ENCODE data around the gene ARHGEF16.
A peak's percentile ranks its signal among the peaks of the same experiment; 100 is the strongest.

Gene ARHGEF16

DNA sequence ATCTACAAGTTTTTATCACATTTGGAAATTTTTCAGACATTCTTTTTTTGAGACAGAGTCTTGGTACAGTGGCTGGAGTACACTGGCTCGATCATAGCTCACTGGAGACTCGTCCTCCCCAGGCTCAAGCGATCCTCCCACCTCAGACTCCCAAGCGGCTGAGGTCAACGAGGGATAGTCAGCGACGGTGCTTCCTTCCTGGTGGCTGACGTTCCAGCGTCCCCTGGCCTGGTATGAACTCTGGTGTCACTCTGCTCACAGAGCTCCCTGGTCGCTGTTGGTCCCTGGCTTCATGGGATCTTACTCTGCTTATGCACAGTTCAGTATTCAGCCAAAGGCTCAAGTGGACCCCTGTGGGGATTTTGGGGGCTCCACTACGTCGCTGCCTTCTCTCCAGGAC lies 3.5 kb upstream of the ARHGEF16 start:
- TF ChIP-seq, protein P1, sequence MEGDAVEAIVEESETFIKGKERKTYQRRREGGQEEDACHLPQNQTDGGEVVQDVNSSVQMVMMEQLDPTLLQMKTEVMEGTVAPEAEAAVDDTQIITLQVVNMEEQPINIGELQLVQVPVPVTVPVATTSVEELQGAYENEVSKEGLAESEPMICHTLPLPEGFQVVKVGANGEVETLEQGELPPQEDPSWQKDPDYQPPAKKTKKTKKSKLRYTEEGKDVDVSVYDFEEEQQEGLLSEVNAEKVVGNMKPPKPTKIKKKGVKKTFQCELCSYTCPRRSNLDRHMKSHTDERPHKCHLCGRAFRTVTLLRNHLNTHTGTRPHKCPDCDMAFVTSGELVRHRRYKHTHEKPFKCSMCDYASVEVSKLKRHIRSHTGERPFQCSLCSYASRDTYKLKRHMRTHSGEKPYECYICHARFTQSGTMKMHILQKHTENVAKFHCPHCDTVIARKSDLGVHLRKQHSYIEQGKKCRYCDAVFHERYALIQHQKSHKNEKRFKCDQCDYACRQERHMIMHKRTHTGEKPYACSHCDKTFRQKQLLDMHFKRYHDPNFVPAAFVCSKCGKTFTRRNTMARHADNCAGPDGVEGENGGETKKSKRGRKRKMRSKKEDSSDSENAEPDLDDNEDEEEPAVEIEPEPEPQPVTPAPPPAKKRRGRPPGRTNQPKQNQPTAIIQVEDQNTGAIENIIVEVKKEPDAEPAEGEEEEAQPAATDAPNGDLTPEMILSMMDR (IDR thresholded peaks at IDR 0.05; ENCODE audit: insufficient read depth, low read depth, low read length, missing control alignments), result no peak
- no peak overlapping the region for H3K4me3 ChIP-seq (ENCODE audit: low read depth, low read length)
- no peak for DNase-seq (ENCODE audit: low read depth)

DNA sequence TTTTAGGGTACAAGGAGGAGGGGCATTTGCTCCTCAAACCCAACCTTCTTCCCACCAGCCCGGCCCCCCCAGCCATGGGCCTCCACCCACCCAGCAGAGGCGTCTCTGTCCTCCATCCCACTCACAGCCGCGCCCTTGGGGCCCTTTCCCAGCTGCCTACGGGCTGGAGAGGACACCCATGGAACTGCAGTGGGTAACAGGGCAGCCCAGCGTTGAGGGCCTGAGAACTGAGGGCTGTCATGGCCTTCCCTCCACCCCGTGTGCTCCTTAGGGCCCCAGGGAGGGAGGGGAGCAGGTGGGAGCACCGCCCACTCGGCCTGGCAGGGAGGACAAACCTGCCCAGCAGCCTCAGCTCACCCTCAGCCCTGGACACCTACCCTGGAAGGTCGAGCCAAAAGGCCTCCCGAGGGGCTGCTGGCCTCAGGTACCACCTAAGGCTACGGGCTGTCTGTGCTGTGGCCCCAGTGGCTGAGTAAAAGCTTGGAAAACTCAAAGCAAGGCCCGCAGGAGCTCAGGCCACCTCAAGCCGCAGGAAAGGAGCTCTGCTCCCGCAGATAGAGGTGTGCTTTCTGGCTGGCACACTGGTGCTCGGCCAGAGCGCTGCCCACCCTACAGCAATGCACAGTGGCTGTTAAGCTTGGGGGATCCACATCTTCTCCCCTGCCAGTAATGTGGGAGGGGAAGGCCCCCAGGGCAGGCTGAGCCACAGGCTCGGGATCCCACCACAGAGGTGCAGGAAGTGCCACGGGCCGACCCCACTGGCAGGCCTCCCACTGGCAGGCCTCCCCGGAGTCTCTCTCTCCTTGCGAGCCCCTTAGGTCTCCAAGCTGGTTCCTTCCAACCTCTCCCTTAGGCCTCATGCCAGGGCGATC lies 2.2 kb upstream of the ARHGEF16 start:
- no peak for DNase-seq (ENCODE audit: low read depth)
- no peak overlapping the region for H3K4me3 ChIP-seq (ENCODE audit: low read depth, low read length)
- TF ChIP-seq, protein P1 (IDR thresholded peaks at IDR 0.05; ENCODE audit: insufficient read depth, low read depth, low read length, missing control alignments), result no peak

DNA sequence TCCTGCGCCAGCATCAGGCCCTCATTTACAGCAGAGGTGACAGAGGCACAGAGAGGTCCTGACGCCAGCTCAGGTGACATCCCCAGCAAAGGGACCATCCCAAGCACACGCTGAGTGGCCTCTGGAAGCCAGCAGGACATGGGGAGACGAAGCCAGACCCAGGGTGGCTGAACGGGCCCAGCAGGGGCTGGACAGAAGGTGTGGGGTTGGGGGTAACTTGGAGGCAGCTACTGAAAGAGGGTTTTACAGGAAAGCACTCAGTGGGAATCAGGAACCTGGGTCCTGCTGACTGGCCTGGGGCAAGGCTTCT lies 1.6 kb upstream of the ARHGEF16 start:
- H3K4me3 ChIP-seq (ENCODE audit: low read depth, low read length), result no peak overlapping the region
- no peak for DNase-seq (ENCODE audit: low read depth)
- TF ChIP-seq, protein P1 (IDR thresholded peaks at IDR 0.05; ENCODE audit: insufficient read depth, low read depth, low read length, missing control alignments), result no peak

DNA sequence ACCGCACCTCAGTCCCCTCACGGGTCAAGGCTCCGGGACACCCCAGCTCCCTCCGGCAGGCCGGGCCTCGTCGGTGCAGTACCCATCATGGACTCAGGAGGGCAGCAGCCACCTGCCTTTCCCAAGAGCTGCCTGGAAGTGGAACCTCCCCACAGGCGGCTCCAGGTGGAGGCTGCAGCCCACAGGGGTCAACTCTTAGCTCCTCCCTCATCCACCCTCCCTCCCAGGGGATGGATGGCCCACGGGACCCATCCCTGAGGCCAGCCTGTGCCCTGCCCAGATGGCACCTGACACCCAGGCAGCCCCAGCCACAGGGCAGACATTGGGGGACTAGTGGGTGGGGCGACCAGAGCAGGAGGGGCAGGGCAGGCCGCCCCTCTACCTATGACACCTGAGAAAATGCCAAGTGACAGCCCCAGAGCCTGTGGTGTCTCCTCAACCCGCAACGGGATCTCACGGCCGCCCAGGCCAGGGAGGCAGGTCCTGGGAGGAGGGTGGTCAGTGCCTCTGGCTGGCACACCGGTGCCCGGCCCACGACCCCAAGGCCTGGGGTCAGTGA lies 1.2 kb upstream of the ARHGEF16 start:
- H3K4me3 ChIP-seq (ENCODE audit: low read depth, low read length), result no peak overlapping the region
- TF ChIP-seq, protein P1 (IDR thresholded peaks at IDR 0.05; ENCODE audit: insufficient read depth, low read depth, low read length, missing control alignments), result peak; percentile 90
- peak; percentile 68 for DNase-seq (ENCODE audit: low read depth)

DNA sequence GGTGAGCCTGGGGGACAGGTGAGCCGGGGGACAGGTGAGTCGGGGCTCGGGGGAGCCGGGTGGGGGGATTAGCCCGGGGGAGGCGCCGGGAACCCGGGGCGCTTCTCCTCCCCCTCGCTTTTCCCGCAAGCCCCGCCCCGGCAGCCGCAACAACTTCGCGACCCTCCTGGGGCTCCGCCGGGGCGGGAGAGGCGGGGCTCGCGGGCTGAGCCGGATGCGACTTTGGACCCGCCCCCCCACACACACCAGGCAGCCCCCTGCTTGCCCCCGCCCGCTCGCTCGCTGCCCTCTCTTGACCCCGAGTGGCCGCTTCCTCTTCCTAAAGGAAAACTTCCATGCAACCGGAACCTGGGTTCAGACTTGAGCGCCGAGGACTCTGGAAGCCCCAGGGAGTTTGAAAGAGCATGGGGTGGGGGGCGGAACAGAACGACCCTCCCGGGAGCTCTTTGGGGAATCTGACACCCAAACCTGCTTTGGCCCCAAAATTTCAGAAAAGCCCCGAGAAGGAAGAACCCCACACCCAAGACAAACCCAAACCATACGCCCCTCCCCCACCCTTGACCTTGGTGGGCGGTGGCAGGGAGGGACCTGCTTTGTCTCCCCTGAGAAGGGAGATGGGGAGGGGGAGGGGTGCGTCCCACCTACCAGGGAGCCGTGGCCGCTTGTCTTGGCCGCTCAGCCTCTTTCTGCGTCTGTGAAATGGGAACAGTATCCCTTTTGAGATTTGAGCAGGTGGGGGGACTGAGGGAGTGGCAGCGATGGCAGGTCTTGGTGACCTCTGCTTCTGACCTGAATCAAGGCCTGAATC lies 550 bp downstream of the ARHGEF16 start:
- TF ChIP-seq, protein P1 (IDR thresholded peaks at IDR 0.05; ENCODE audit: insufficient read depth, low read depth, low read length, missing control alignments), result no peak
- H3K4me3 ChIP-seq (ENCODE audit: low read depth, low read length), result no peak overlapping the region
- no peak for DNase-seq (ENCODE audit: low read depth)

DNA sequence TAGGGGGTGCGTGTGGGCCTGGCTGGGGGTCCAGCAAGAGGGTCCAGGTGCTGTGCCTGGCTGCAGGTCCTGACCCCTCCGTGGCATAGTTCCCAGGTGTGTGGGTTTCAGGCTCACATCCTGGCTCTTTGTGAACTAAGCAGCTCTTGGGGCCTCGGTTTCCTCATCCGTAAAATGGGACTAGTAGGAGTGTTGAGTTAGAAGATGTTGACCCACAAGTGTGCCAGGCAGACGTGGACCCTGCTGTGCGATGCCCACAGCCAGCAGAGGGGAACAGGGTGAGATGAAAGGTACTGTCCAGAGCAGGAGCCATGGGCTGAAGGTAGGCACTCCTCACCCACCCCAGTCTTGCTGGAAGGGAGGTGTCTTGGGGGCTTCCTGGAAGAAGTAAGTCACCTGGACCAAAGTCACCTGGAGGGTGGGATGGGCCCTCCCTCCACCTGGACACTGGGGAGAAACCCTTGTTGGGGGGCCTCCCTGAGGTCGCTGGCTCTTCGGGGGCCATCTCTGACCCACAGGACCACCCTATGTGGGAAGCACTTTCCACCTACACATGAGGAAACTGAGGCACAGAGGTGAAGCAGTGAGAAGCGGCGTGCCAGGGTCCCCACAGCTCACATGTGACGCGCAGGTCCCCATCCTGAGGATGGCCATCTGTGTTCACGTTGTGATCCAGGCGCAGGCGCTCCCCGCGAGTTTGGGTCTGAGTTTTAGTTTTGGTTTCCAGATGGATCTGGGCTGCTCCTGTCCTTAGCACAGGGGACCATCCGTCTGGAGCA lies 1.4 kb downstream of the ARHGEF16 start:
- DNase-seq (ENCODE audit: low read depth), result no peak
- TF ChIP-seq, protein P1 (IDR thresholded peaks at IDR 0.05; ENCODE audit: insufficient read depth, low read depth, low read length, missing control alignments), result no peak
- H3K4me3 ChIP-seq (ENCODE audit: low read depth, low read length), result no peak overlapping the region
